ENCODE results near the gene TENM4. TPM values are rescaled to one million over a fixed set of nuclear protein-coding genes. Genes with fewer than 3 reads are reported as not detected.

The TENM4 gene
- total and polyA plus RNA-seq, 10 of the 15 experiments (the other 5 are each of a cell fraction or from before 2014, with no cell fraction given) = 0.03 to 0.12 (median 0.06) TPM; not detected in 7

- Histone ChIP-seq H3K9me3 (replicated peaks; ENCODE audit: control insufficient read depth, insufficient read depth, low read length) (no peaks in the 10 kb centered on the region), H3K4me2 (ENCODE audit: control insufficient read depth, insufficient read depth) (no peak overlapping the region), H3K79me2 (ENCODE audit: control insufficient read depth, insufficient read depth, low read length) (no peaks in the 10 kb centered on the region), H2AFZ (ENCODE audit: control insufficient read depth, low read depth, low read length) (no peak overlapping the region), H3K36me3 (ENCODE audit: control insufficient read depth in 2 of 2, insufficient read depth in 2 of 2, low read length in 1 of 2) (no peaks in the 10 kb centered on the region), H3K27ac (ENCODE audit: control insufficient read depth, insufficient read depth) (no peak overlapping the region), H3K27me3 (replicated peaks in 1 of 2; ENCODE audit: control insufficient read depth in 2 of 2, insufficient read depth in 2 of 2, low read length in 1 of 2) (no peaks in the 10 kb centered on the region; a peak in 1 of 4 replicates), H3K4me1 (ENCODE audit: control insufficient read depth, insufficient read depth, low read length) (peaks cover 9% of the 10 kb centered on the region), H3K4me3 (no peak overlapping the region), H3K9ac (ENCODE audit: control insufficient read depth, insufficient read depth, low read length) (no peak overlapping the region), H4K20me1 (ENCODE audit: control insufficient read depth, insufficient read depth) (no peaks in the 10 kb centered on the region)
- BruUV-seq (replicated peaks) = no TSS peak
- no peak for ATAC-seq
- intact Hi-C loops (cut with micrococcal nuclease; ENCODE audit: unreplicated experiment) (no loop called here), in situ Hi-C loops (cut with MboI) (loop anchor here (5.0 kb wide), 1 partner anchor 73 kb away; no protein-coding TSS in a partner anchor)
- POLR2A ChIA-PET = interaction anchor here (0.6 kb wide), 1 partner anchor 24 kb away, joined by 3 read pairs; no protein-coding TSS in a partner anchor
- SMC1A ChIA-PET (ENCODE audit: uncharacterized antibody, unreplicated experiment) = interaction anchor here (0.7 to 1.2 kb wide), 3 partner anchors 9 to 73 kb away, joined by 3 to 5 read pairs (median 3); no protein-coding TSS in a partner anchor
- no peak for FAIRE-seq
- TF ChIP-seq EZH2 (IDR thresholded peaks at IDR 0.05; ENCODE audit: borderline replicate concordance, control insufficient read depth, low read depth, low read length) (no peak), YY1 (IDR thresholded peaks at IDR 0.05; ENCODE audit: low read depth, low read length) (no peak)
- DNase-seq (ENCODE audit: low read depth, low spot score) = no peak
- 86% methylated on average over 6 of the region's 6 CpGs for WGBS (ENCODE audit: insufficient coverage, insufficient replicate concordance, low lambda C conversion rate, missing lambda C conversion rate)
- RAD21 ChIA-PET (ENCODE audit: unreplicated experiment) = interaction anchor here (0.8 to 1.5 kb wide), 2 partner anchors 8 to 16 kb away, joined by 3 to 6 read pairs; no protein-coding TSS in a partner anchor
- CTCF ChIA-PET = interaction anchor here (0.6 to 3.9 kb wide), 4 partner anchors 8 to 83 kb away, joined by 3 to 25 read pairs (median 6); no protein-coding TSS in a partner anchor
These were observed 31.5 kb downstream of the TENM4 start for GRCh38 chr11:79409330-79409729.

DNA sequence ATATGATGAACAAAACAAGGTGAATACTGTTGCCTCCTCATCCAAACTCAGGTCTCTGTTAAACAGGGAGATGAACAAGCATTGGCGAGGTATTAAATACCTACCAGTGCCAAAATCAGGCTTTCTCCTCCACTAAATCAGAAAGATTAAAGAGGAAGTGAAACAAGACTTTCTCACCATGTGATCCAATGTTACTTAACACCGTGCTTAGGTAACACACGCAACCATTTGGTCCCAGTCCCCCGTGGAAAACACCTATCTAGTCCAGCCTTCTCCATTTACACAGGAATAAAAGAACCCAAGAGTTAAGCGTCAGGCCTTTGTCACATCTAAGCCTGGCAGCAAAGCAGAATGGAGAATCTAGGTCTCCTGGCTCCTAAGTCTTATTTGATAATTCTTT, 34.5 kb downstream of the TENM4 start:
- intact Hi-C loops (cut with micrococcal nuclease; ENCODE audit: unreplicated experiment) (no loop called here), in situ Hi-C loops (cut with MboI) (loop anchor here (5.0 kb wide), 1 partner anchor 76 kb away; no protein-coding TSS in a partner anchor)
- H3K4me1 ChIP-seq (ENCODE audit: control insufficient read depth, insufficient read depth, low read length) = peaks cover 9% of the 10 kb centered on the region
- ATAC-seq = peak; percentile 97
- ChIA-PET CTCF (interaction anchor here (0.9 kb wide), 1 partner anchor 15 kb away, joined by 3 read pairs; no protein-coding TSS in a partner anchor), SMC1A (ENCODE audit: uncharacterized antibody, unreplicated experiment) (no interaction called here), RAD21 (ENCODE audit: unreplicated experiment) (interaction anchor here (1.1 kb wide), 1 partner anchor 88 kb away, joined by 4 read pairs; no protein-coding TSS in a partner anchor), POLR2A (no interaction called here)
- DNase-seq (ENCODE audit: low read depth, low spot score) = peak; percentile 57
- FAIRE-seq = peak; percentile 84
- H3K9ac ChIP-seq (ENCODE audit: control insufficient read depth, insufficient read depth, low read length) = no peak overlapping the region
- H2AFZ ChIP-seq (ENCODE audit: control insufficient read depth, low read depth, low read length) = no peak overlapping the region
- H3K4me3 ChIP-seq = no peak overlapping the region
- no peaks in the 10 kb centered on the region; a peak in 1 of 4 replicates for H3K27me3 ChIP-seq (replicated peaks in 1 of 2; ENCODE audit: control insufficient read depth in 2 of 2, insufficient read depth in 2 of 2, low read length in 1 of 2)
- no peak overlapping the region for H3K27ac ChIP-seq (ENCODE audit: control insufficient read depth, insufficient read depth)
- H3K9me3 ChIP-seq (replicated peaks; ENCODE audit: control insufficient read depth, insufficient read depth, low read length) = no peaks in the 10 kb centered on the region
- H3K36me3 ChIP-seq (ENCODE audit: control insufficient read depth in 2 of 2, insufficient read depth in 2 of 2, low read length in 1 of 2) = no peaks in the 10 kb centered on the region
- peak overlapping the region; percentile 41; the same call in 1 of the 2 replicates for H3K4me2 ChIP-seq (ENCODE audit: control insufficient read depth, insufficient read depth)
- H4K20me1 ChIP-seq (ENCODE audit: control insufficient read depth, insufficient read depth) = no peaks in the 10 kb centered on the region
- 7% methylated on average over 5 of the region's 5 CpGs for whole genome bisulfite sequencing (ENCODE audit: insufficient coverage, insufficient replicate concordance, low lambda C conversion rate, missing lambda C conversion rate)
- BruUV-seq (replicated peaks) = no TSS peak
- H3K79me2 ChIP-seq (ENCODE audit: control insufficient read depth, insufficient read depth, low read length) = no peaks in the 10 kb centered on the region
- TF ChIP-seq, protein P1, sequence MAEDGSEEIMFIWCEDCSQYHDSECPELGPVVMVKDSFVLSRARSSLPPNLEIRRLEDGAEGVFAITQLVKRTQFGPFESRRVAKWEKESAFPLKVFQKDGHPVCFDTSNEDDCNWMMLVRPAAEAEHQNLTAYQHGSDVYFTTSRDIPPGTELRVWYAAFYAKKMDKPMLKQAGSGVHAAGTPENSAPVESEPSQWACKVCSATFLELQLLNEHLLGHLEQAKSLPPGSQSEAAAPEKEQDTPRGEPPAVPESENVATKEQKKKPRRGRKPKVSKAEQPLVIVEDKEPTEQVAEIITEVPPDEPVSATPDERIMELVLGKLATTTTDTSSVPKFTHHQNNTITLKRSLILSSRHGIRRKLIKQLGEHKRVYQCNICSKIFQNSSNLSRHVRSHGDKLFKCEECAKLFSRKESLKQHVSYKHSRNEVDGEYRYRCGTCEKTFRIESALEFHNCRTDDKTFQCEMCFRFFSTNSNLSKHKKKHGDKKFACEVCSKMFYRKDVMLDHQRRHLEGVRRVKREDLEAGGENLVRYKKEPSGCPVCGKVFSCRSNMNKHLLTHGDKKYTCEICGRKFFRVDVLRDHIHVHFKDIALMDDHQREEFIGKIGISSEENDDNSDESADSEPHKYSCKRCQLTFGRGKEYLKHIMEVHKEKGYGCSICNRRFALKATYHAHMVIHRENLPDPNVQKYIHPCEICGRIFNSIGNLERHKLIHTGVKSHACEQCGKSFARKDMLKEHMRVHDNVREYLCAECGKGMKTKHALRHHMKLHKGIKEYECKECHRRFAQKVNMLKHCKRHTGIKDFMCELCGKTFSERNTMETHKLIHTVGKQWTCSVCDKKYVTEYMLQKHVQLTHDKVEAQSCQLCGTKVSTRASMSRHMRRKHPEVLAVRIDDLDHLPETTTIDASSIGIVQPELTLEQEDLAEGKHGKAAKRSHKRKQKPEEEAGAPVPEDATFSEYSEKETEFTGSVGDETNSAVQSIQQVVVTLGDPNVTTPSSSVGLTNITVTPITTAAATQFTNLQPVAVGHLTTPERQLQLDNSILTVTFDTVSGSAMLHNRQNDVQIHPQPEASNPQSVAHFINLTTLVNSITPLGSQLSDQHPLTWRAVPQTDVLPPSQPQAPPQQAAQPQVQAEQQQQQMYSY (CRISPR knock-in tag; IDR thresholded peaks at IDR 0.05) = no peak
- TF ChIP-seq EED (IDR thresholded peaks at IDR 0.05; ENCODE audit: low read depth) (peak; percentile 67; the same call in 1 of the 2 replicates), GABPA (IDR thresholded peaks at IDR 0.05; ENCODE audit: low read depth) (no peak), SMC3 (IDR thresholded peaks at IDR 0.05; ENCODE audit: borderline replicate concordance, low read length) (no peak), ZBTB11 (CRISPR knock-in tag; IDR thresholded peaks at IDR 0.05) (no peak), SREBF2 (IDR thresholded peaks at IDR 0.05; ENCODE audit: low read length) (no peak)
